ENCODE results near the gene FBXO27. TPM values are rescaled to one million over a fixed set of nuclear protein-coding genes. Genes with fewer than 3 reads are reported as not detected.

Gene FBXO27
- total RNA-seq, 1 experiment from 2014 or later, result 18.9 TPM

DNA sequence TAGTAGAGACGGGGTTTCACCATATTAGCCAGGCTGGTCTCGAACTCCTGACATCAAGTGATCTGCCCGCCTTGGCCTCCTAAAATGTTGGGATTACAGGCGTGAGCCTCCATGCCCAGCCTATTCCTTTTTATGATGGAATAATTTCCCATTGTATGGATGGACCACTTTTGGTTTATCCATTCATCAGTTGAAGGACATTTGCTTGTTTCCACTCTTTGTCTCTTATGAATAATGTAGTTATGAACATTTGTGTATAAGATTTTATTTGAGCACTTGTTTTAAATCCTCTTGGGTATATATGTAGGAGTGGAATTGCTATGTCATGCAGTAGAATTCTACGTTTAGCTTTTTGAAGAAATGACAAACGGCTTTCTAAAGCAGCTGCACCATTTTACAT, 23.3 kb downstream of the FBXO27 start (continued):
- no peak for TF ChIP-seq IRF2 (CRISPR knock-in tag; IDR thresholded peaks at IDR 0.05; ENCODE audit: borderline replicate concordance, low read depth)
- TF ChIP-seq, protein P1, sequence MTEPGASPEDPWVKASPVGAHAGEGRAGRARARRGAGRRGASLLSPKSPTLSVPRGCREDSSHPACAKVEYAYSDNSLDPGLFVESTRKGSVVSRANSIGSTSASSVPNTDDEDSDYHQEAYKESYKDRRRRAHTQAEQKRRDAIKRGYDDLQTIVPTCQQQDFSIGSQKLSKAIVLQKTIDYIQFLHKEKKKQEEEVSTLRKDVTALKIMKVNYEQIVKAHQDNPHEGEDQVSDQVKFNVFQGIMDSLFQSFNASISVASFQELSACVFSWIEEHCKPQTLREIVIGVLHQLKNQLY (CRISPR knock-in tag; IDR thresholded peaks at IDR 0.05), result no peak
- TF ChIP-seq, protein P2, sequence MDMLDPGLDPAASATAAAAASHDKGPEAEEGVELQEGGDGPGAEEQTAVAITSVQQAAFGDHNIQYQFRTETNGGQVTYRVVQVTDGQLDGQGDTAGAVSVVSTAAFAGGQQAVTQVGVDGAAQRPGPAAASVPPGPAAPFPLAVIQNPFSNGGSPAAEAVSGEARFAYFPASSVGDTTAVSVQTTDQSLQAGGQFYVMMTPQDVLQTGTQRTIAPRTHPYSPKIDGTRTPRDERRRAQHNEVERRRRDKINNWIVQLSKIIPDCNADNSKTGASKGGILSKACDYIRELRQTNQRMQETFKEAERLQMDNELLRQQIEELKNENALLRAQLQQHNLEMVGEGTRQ (CRISPR knock-in tag; IDR thresholded peaks at IDR 0.05), result no peak
- TF ChIP-seq, protein P3, sequence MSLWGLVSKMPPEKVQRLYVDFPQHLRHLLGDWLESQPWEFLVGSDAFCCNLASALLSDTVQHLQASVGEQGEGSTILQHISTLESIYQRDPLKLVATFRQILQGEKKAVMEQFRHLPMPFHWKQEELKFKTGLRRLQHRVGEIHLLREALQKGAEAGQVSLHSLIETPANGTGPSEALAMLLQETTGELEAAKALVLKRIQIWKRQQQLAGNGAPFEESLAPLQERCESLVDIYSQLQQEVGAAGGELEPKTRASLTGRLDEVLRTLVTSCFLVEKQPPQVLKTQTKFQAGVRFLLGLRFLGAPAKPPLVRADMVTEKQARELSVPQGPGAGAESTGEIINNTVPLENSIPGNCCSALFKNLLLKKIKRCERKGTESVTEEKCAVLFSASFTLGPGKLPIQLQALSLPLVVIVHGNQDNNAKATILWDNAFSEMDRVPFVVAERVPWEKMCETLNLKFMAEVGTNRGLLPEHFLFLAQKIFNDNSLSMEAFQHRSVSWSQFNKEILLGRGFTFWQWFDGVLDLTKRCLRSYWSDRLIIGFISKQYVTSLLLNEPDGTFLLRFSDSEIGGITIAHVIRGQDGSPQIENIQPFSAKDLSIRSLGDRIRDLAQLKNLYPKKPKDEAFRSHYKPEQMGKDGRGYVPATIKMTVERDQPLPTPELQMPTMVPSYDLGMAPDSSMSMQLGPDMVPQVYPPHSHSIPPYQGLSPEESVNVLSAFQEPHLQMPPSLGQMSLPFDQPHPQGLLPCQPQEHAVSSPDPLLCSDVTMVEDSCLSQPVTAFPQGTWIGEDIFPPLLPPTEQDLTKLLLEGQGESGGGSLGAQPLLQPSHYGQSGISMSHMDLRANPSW (CRISPR knock-in tag; conservative IDR thresholded peaks at IDR 0.05; ENCODE audit: low read depth), result no peak
- TF ChIP-seq TEAD4 (CRISPR knock-in tag; IDR thresholded peaks at IDR 0.05), result no peak
- TF ChIP-seq SMAD3 (CRISPR knock-in tag; IDR thresholded peaks at IDR 0.05; ENCODE audit: borderline replicate concordance), result no peak
- TF ChIP-seq TEAD1 (CRISPR knock-in tag; IDR thresholded peaks at IDR 0.05), result no peak
- TF ChIP-seq NFATC4 (CRISPR knock-in tag; IDR thresholded peaks at IDR 0.05), result no peak
- TF ChIP-seq OVOL2 (CRISPR knock-in tag; IDR thresholded peaks at IDR 0.05; ENCODE audit: borderline replicate concordance), result no peak
- no peak for TF ChIP-seq CBFB (CRISPR knock-in tag; IDR thresholded peaks at IDR 0.05; ENCODE audit: low read depth)

DNA sequence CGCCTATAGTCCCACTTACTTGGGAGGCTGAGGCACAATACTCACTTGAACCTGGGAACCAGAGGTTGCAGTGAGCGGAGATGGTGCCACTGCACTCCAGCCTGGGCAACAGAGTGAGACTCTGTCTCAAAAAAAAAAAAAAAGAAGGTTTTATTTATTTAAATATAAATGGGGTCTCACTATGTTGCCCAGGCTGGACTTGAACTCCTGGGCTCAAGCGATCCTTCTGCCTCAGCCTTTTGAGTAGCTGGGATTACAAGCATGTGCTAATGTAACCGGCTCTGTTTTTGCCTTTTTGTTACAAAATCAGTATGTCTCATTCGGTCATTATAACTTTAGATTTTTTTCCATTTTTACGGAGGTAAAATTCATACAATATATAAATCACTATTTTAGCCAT, 24.2 kb downstream of the FBXO27 start:
- Mint-ChIP-seq H3K27ac (no peak overlapping the region), H3K4me1 (peaks cover 3% of the 10 kb centered on the region), H3K27me3 (ENCODE audit: low read depth) (no peaks in the 10 kb centered on the region; the same call in 1 of the 2 replicates), H3K36me3 (0 out of 2 replicates have a peak, but pooled peaks cover 2% of the 10 kb centered on the region), H3K4me3 (no peak overlapping the region), H3K9me3 (no peaks in the 10 kb centered on the region)
- POLR2A ChIA-PET, result no interaction called here
- CTCF ChIA-PET, result no interaction called here
- ATAC-seq, result no peak
- DNase-seq (ENCODE audit: low spot score), result no peak
- TF ChIP-seq, protein P4, sequence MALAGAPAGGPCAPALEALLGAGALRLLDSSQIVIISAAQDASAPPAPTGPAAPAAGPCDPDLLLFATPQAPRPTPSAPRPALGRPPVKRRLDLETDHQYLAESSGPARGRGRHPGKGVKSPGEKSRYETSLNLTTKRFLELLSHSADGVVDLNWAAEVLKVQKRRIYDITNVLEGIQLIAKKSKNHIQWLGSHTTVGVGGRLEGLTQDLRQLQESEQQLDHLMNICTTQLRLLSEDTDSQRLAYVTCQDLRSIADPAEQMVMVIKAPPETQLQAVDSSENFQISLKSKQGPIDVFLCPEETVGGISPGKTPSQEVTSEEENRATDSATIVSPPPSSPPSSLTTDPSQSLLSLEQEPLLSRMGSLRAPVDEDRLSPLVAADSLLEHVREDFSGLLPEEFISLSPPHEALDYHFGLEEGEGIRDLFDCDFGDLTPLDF (CRISPR knock-in tag; IDR thresholded peaks at IDR 0.05), result no peak
- TF ChIP-seq NFYB (CRISPR knock-in tag; conservative IDR thresholded peaks at IDR 0.05; ENCODE audit: low read depth) (no peak), JUN (CRISPR knock-in tag; IDR thresholded peaks at IDR 0.05) (no peak), FOXP1 (CRISPR knock-in tag; IDR thresholded peaks at IDR 0.05; ENCODE audit: borderline replicate concordance) (no peak), HMGA2 (CRISPR knock-in tag; IDR thresholded peaks at IDR 0.05) (no peak), NR3C1 (CRISPR knock-in tag; conservative IDR thresholded peaks at IDR 0.05; ENCODE audit: low read depth) (no peak), ATF1 (CRISPR knock-in tag; IDR thresholded peaks at IDR 0.05) (no peak), SP1 (CRISPR knock-in tag; conservative IDR thresholded peaks at IDR 0.05) (no peak), NR2C2 (CRISPR knock-in tag; IDR thresholded peaks at IDR 0.05) (no peak)
- TF ChIP-seq, protein P5, sequence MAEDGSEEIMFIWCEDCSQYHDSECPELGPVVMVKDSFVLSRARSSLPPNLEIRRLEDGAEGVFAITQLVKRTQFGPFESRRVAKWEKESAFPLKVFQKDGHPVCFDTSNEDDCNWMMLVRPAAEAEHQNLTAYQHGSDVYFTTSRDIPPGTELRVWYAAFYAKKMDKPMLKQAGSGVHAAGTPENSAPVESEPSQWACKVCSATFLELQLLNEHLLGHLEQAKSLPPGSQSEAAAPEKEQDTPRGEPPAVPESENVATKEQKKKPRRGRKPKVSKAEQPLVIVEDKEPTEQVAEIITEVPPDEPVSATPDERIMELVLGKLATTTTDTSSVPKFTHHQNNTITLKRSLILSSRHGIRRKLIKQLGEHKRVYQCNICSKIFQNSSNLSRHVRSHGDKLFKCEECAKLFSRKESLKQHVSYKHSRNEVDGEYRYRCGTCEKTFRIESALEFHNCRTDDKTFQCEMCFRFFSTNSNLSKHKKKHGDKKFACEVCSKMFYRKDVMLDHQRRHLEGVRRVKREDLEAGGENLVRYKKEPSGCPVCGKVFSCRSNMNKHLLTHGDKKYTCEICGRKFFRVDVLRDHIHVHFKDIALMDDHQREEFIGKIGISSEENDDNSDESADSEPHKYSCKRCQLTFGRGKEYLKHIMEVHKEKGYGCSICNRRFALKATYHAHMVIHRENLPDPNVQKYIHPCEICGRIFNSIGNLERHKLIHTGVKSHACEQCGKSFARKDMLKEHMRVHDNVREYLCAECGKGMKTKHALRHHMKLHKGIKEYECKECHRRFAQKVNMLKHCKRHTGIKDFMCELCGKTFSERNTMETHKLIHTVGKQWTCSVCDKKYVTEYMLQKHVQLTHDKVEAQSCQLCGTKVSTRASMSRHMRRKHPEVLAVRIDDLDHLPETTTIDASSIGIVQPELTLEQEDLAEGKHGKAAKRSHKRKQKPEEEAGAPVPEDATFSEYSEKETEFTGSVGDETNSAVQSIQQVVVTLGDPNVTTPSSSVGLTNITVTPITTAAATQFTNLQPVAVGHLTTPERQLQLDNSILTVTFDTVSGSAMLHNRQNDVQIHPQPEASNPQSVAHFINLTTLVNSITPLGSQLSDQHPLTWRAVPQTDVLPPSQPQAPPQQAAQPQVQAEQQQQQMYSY (CRISPR knock-in tag; IDR thresholded peaks at IDR 0.05), result no peak
- TF ChIP-seq, protein P6, sequence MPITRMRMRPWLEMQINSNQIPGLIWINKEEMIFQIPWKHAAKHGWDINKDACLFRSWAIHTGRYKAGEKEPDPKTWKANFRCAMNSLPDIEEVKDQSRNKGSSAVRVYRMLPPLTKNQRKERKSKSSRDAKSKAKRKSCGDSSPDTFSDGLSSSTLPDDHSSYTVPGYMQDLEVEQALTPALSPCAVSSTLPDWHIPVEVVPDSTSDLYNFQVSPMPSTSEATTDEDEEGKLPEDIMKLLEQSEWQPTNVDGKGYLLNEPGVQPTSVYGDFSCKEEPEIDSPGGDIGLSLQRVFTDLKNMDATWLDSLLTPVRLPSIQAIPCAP (CRISPR knock-in tag; IDR thresholded peaks at IDR 0.05), result no peak
- TF ChIP-seq, protein P2 (CRISPR knock-in tag; IDR thresholded peaks at IDR 0.05), result no peak
- TF ChIP-seq, protein P7, sequence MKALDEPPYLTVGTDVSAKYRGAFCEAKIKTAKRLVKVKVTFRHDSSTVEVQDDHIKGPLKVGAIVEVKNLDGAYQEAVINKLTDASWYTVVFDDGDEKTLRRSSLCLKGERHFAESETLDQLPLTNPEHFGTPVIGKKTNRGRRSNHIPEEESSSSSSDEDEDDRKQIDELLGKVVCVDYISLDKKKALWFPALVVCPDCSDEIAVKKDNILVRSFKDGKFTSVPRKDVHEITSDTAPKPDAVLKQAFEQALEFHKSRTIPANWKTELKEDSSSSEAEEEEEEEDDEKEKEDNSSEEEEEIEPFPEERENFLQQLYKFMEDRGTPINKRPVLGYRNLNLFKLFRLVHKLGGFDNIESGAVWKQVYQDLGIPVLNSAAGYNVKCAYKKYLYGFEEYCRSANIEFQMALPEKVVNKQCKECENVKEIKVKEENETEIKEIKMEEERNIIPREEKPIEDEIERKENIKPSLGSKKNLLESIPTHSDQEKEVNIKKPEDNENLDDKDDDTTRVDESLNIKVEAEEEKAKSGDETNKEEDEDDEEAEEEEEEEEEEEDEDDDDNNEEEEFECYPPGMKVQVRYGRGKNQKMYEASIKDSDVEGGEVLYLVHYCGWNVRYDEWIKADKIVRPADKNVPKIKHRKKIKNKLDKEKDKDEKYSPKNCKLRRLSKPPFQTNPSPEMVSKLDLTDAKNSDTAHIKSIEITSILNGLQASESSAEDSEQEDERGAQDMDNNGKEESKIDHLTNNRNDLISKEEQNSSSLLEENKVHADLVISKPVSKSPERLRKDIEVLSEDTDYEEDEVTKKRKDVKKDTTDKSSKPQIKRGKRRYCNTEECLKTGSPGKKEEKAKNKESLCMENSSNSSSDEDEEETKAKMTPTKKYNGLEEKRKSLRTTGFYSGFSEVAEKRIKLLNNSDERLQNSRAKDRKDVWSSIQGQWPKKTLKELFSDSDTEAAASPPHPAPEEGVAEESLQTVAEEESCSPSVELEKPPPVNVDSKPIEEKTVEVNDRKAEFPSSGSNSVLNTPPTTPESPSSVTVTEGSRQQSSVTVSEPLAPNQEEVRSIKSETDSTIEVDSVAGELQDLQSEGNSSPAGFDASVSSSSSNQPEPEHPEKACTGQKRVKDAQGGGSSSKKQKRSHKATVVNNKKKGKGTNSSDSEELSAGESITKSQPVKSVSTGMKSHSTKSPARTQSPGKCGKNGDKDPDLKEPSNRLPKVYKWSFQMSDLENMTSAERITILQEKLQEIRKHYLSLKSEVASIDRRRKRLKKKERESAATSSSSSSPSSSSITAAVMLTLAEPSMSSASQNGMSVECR (CRISPR knock-in tag; IDR thresholded peaks at IDR 0.05; ENCODE audit: borderline replicate concordance), result no peak
